Measurements from ENCODE around the gene STK38. TPM values are rescaled to one million over a fixed set of nuclear protein-coding genes. Genes with fewer than 3 reads are reported as not detected.

Gene STK38
- total and polyA plus RNA-seq, 3 experiments from 2014 or later: 44.9 to 110 (median 47.6) TPM

- peak overlapping the region; percentile 98 to 100 (median 99) for H3K4me3 Mint-ChIP-seq
- H3K4me1 ChIP-seq (ENCODE audit: insufficient read depth, low read length): peaks cover 29% of the 10 kb centered on the region
These were observed 544 bp upstream of the STK38 start for GRCh38 chr6:36547646-36548400.

GRCh38 chr6:36546308-36546919, 865 bp downstream of the STK38 start:
- Mint-ChIP-seq H3K4me1 (peaks cover 40 to 62% (median 59%) of the 10 kb centered on the region in 3 donors), H3K4me3 (peak overlapping the region; percentile 98 to 100 (median 99)), H3K27ac (peak overlapping the region; percentile 92 to 100 (median 98)), H3K9me3 (no peaks in the 10 kb centered on the region), H3K27me3 (peaks cover 0 to 2% of the 10 kb centered on the region in 2 donors), H3K36me3 (peaks cover 0 to 43% (median 0%) of the 10 kb centered on the region in 3 donors)
- Histone ChIP-seq H3K9me3 (ENCODE audit: low read length) (no peaks in the 10 kb centered on the region), H3K27me3 (ENCODE audit: insufficient read depth, low read length, poor library complexity, severe bottlenecking) (no peaks in the 10 kb centered on the region), H3K27ac (ENCODE audit: low read depth, low read length) (peak overlapping the region; percentile 92), H3K36me3 (ENCODE audit: insufficient read depth, low read length) (peaks cover 4% of the 10 kb centered on the region), H3K4me3 (ENCODE audit: low read length) (peak overlapping the region; percentile 89), H3K4me1 (ENCODE audit: insufficient read depth, low read length) (peaks cover 43% of the 10 kb centered on the region)
- ChIA-PET CTCF (interaction anchor here (0.5 to 1.2 kb wide), 4 partner anchors 47 to 518 kb away, joined by 3 to 8 read pairs (median 6); no protein-coding TSS in a partner anchor), POLR2A (interaction anchor here (0.9 to 5.9 kb wide), 2 partner anchors 40 to 51 kb away, joined by 4 to 107 read pairs; partner anchors contain the start of gene SRSF3)
- DNase-seq: peak in 2 of 5 donors; percentile 13 to 45

More at GRCh38 chr6:36547646-36548400, 544 bp upstream of the STK38 start:
- ChIA-PET POLR2A (interaction anchor here (5.9 kb wide), 1 partner anchor 49 kb away, joined by 107 read pairs; the partner anchor contains the start of gene SRSF3), CTCF (interaction anchor here (1.0 kb wide), 2 partner anchors 68 to 124 kb away, joined by 3 to 4 read pairs; no protein-coding TSS in a partner anchor)
- peak overlapping the region; percentile 92 to 100 (median 98) for H3K27ac Mint-ChIP-seq
- peaks cover 0 to 35% (median 0%) of the 10 kb centered on the region in 3 donors for H3K36me3 Mint-ChIP-seq
- Histone ChIP-seq H3K36me3 (ENCODE audit: insufficient read depth, low read length) (no peaks in the 10 kb centered on the region), H3K9me3 (ENCODE audit: low read length) (no peaks in the 10 kb centered on the region), H3K27ac (ENCODE audit: low read depth, low read length) (peak overlapping the region; percentile 92), H3K27me3 (ENCODE audit: insufficient read depth, low read length, poor library complexity, severe bottlenecking) (no peaks in the 10 kb centered on the region), H3K4me3 (ENCODE audit: low read length) (peak overlapping the region; percentile 19)
- no peaks in the 10 kb centered on the region for H3K9me3 Mint-ChIP-seq
- DNase-seq: peak in 1 of 5 donors; percentile 29
- peaks cover 34 to 51% (median 47%) of the 10 kb centered on the region in 3 donors for H3K4me1 Mint-ChIP-seq
- peaks cover 0 to 2% of the 10 kb centered on the region in 2 donors for H3K27me3 Mint-ChIP-seq

- peak overlapping the region; percentile 89 for H3K4me3 ChIP-seq (ENCODE audit: low read length)
- H3K36me3 ChIP-seq (ENCODE audit: insufficient read depth, low read length): peaks cover 7% of the 10 kb centered on the region
- Mint-ChIP-seq H3K36me3 (peaks cover 0 to 49% (median 1%) of the 10 kb centered on the region in 3 donors), H3K4me3 (peak overlapping the region; percentile 98 to 100 (median 99)), H3K27me3 (peaks cover 0 to 2% of the 10 kb centered on the region in 2 donors), H3K27ac (peak overlapping the region; percentile 92 to 100 (median 98)), H3K4me1 (peaks cover 45 to 68% (median 64%) of the 10 kb centered on the region in 3 donors), H3K9me3 (no peaks in the 10 kb centered on the region)
- peaks cover 48% of the 10 kb centered on the region for H3K4me1 ChIP-seq (ENCODE audit: insufficient read depth, low read length)
- ChIA-PET POLR2A (interaction anchor here (0.6 to 5.9 kb wide), 3 partner anchors 40 to 76 kb away, joined by 4 to 107 read pairs (median 5); partner anchors contain the start of gene SRSF3), CTCF (interaction anchor here (0.5 to 1.6 kb wide), 5 partner anchors 47 to 517 kb away, joined by 3 to 8 read pairs (median 5); no protein-coding TSS in a partner anchor)
- no peak for DNase-seq
- H3K27ac ChIP-seq (ENCODE audit: low read depth, low read length): peak overlapping the region; percentile 92
- H3K9me3 ChIP-seq (ENCODE audit: low read length): no peaks in the 10 kb centered on the region
- H3K27me3 ChIP-seq (ENCODE audit: insufficient read depth, low read length, poor library complexity, severe bottlenecking): no peaks in the 10 kb centered on the region
These were observed 1.4 kb downstream of the STK38 start for GRCh38 chr6:36545767-36546307.

GRCh38 chr6:36544228-36544627, 3.1 kb downstream of the STK38 start:
- Histone ChIP-seq H3K4me3 (ENCODE audit: low read length) (peak overlapping the region; percentile 89), H3K4me1 (ENCODE audit: insufficient read depth, low read length) (peaks cover 63% of the 10 kb centered on the region), H3K36me3 (ENCODE audit: insufficient read depth, low read length) (peaks cover 16% of the 10 kb centered on the region), H3K9me3 (ENCODE audit: low read length) (no peaks in the 10 kb centered on the region), H3K27ac (ENCODE audit: low read depth, low read length) (peak overlapping the region; percentile 26), H3K27me3 (ENCODE audit: insufficient read depth, low read length, poor library complexity, severe bottlenecking) (no peaks in the 10 kb centered on the region)
- H3K27ac Mint-ChIP-seq: peak overlapping the region; percentile 85 to 98 (median 94)
- peaks cover 0 to 2% of the 10 kb centered on the region in 2 donors for H3K27me3 Mint-ChIP-seq
- CTCF ChIA-PET: interaction anchor here (1.0 to 1.8 kb wide), 8 partner anchors 35 to 137 kb away, joined by 3 to 5 read pairs (median 4); partner anchors contain the start of gene SRSF3
- H3K9me3 Mint-ChIP-seq: no peaks in the 10 kb centered on the region
- peaks cover 0 to 64% (median 3%) of the 10 kb centered on the region in 3 donors for H3K36me3 Mint-ChIP-seq
- H3K4me1 Mint-ChIP-seq: peaks cover 57 to 81% (median 73%) of the 10 kb centered on the region in 3 donors
- POLR2A ChIA-PET: interaction anchor here (0.5 to 5.9 kb wide), 6 partner anchors 11 to 339 kb away, joined by 3 to 107 read pairs (median 4); partner anchors contain the start of gene SRSF3
- peak; percentile 52 to 88 (median 79) for DNase-seq
- peak overlapping the region; percentile 88 to 100 (median 99) for H3K4me3 Mint-ChIP-seq

GRCh38 chr6:36542041-36542440, 5.2 kb downstream of the STK38 start:
- ChIA-PET POLR2A (interaction anchor here (5.9 kb wide), 1 partner anchor 55 kb away, joined by 107 read pairs; the partner anchor contains the start of gene SRSF3), CTCF (interaction anchor here (1.2 kb wide), 1 partner anchor 217 kb away, joined by 3 read pairs; no protein-coding TSS in a partner anchor)
- Histone ChIP-seq H3K36me3 (ENCODE audit: insufficient read depth, low read length) (peaks cover 31% of the 10 kb centered on the region), H3K4me3 (ENCODE audit: low read length) (peak overlapping the region; percentile 17), H3K27me3 (ENCODE audit: insufficient read depth, low read length, poor library complexity, severe bottlenecking) (no peaks in the 10 kb centered on the region), H3K27ac (ENCODE audit: low read depth, low read length) (no peak overlapping the region), H3K9me3 (ENCODE audit: low read length) (no peaks in the 10 kb centered on the region), H3K4me1 (ENCODE audit: insufficient read depth, low read length) (peaks cover 60% of the 10 kb centered on the region)
- H3K9me3 Mint-ChIP-seq: no peaks in the 10 kb centered on the region
- H3K4me1 Mint-ChIP-seq: peaks cover 50 to 73% (median 69%) of the 10 kb centered on the region in 3 donors
- H3K4me3 Mint-ChIP-seq: peak overlapping the region; percentile 14 to 100 (median 61)
- peaks cover 0 to 2% of the 10 kb centered on the region in 2 donors for H3K27me3 Mint-ChIP-seq
- DNase-seq: no peak
- peaks cover 4 to 77% (median 8%) of the 10 kb centered on the region in 3 donors for H3K36me3 Mint-ChIP-seq
- H3K27ac Mint-ChIP-seq: peak overlapping the region in 7 of 8 donors; percentile 54 to 92 (median 80)

GRCh38 chr6:36539814-36540568, 7.3 kb downstream of the STK38 start:
- H3K4me3 ChIP-seq (ENCODE audit: low read length): peak overlapping the region; percentile 26
- Mint-ChIP-seq H3K4me3 (peak overlapping the region; percentile 14 to 68 (median 42)), H3K36me3 (peaks cover 16 to 74% (median 17%) of the 10 kb centered on the region in 3 donors), H3K27me3 (no peaks in the 10 kb centered on the region), H3K9me3 (no peaks in the 10 kb centered on the region), H3K4me1 (peaks cover 61 to 84% (median 82%) of the 10 kb centered on the region in 3 donors), H3K27ac (peak overlapping the region in 7 of 8 donors; percentile 67 to 92 (median 82))
- H3K27me3 ChIP-seq (ENCODE audit: insufficient read depth, low read length, poor library complexity, severe bottlenecking): no peaks in the 10 kb centered on the region
- peak overlapping the region; percentile 51 for H3K27ac ChIP-seq (ENCODE audit: low read depth, low read length)
- ChIA-PET POLR2A (no interaction called here), CTCF (no interaction called here)
- H3K9me3 ChIP-seq (ENCODE audit: low read length): no peaks in the 10 kb centered on the region
- peak in 2 of 5 donors; percentile 60 to 72 for DNase-seq
- peaks cover 68% of the 10 kb centered on the region for H3K4me1 ChIP-seq (ENCODE audit: insufficient read depth, low read length)
- peaks cover 38% of the 10 kb centered on the region for H3K36me3 ChIP-seq (ENCODE audit: insufficient read depth, low read length)

Measured in CD8-positive, alpha-beta memory T cell (primary cell).